GM12878 (cell line): Measurements from ENCODE around the gene KICS2. TPM values are rescaled to one million over a fixed set of nuclear protein-coding genes. Genes with fewer than 3 reads are reported as not detected.
"Not testable (repeated sequence)": the region's sequence is repeated elsewhere in the genome, so short reads cannot be mapped to it uniquely, and the experiment has no call there.

Experiments
- ATAC-seq: fragments of 200-7000 bp; cut with Tn5 transposase; 3 replicates; pipeline ENCODE4 v1.9.1; 2020; ENCODE audit warnings: mild to moderate bottlenecking, moderate library complexity
- BruUV-seq: library from RNA; stranded (reverse); fragments of 400-500 nt; replicated peaks from 2 replicates; lab custom pipeline; 2021; lab: Mats Ljungman, UMichigan
- CTCF ChIA-PET: fragments of 300-600 bp; sonication (Branson Sonifier 250); formaldehyde crosslinking; extraction: SDS; loops from one replicate; lab custom pipeline; 2021; ENCODE audit warnings: inconsistent platforms; lab: Yijun Ruan, JAX
- POLR2A ChIA-PET: fragments of 350-600 bp; formaldehyde crosslinking; extraction: SDS; loops from one replicate; lab custom pipeline; 2021; ENCODE audit warnings: inconsistent platforms; lab: Charles Lee
- RAD21 ChIA-PET: fragments of 300-600 bp; sonication (Branson Sonifier 250); formaldehyde crosslinking; loops from one replicate; lab custom pipeline; 2023; ENCODE audit warnings: antibody characterized with exemption; ENCODE audit not compliant: unreplicated experiment; lab: Charles Lee
- SMC1A ChIA-PET: fragments of 300-600 bp; sonication (Branson Sonifier 250); formaldehyde crosslinking; loops from one replicate; lab custom pipeline; 2023; ENCODE audit not compliant: unreplicated experiment, uncharacterized antibody; lab: Charles Lee
- DNase-seq: peaks from one replicate; pipeline ENCODE4 v3.0.0-alpha.2; 2011; ENCODE audit warnings: low read depth, low spot score
- FAIRE-seq: peaks from 3 replicates; lab custom pipeline; 2011; peaks lifted over from hg19 to GRCh38; lab: Jason Lieb, UNC
- H2AFZ ChIP-seq: 2 replicates; pipeline ENCODE4 v1.6.0; 2011; ENCODE audit warnings: low read depth, low read length, control low read depth; ENCODE audit not compliant: control insufficient read depth
- H3K27ac ChIP-seq: 2 replicates; pipeline ENCODE4 v1.5.1; 2011; ENCODE audit warnings: control low read depth; ENCODE audit not compliant: control insufficient read depth, insufficient read depth
- H3K27me3 ChIP-seq, 2 experiments: replicated peaks in 1 of 2; 2 replicates each; pipeline versions ENCODE4 v1.6.0 to v1.6.1; 2011; ENCODE audit warnings: low read length in 1 of 2; ENCODE audit not compliant: control insufficient read depth in 2 of 2, insufficient read depth in 2 of 2
- H3K36me3 ChIP-seq, 2 experiments: 2 replicates each; pipeline ENCODE4 v1.5.1; 2011; ENCODE audit warnings: low read length in 1 of 2; ENCODE audit not compliant: control insufficient read depth in 2 of 2, insufficient read depth in 2 of 2
- H3K4me1 ChIP-seq: 2 replicates; pipeline ENCODE4 v1.6.1; 2011; ENCODE audit warnings: mild to moderate bottlenecking, low read length, moderate library complexity, mixed read lengths; ENCODE audit not compliant: control insufficient read depth, insufficient read depth
- H3K4me2 ChIP-seq: 2 replicates; pipeline ENCODE4 v1.6.0; 2011; ENCODE audit warnings: control low read depth; ENCODE audit not compliant: control insufficient read depth, insufficient read depth
- H3K4me3 ChIP-seq: fragments of 200-600 bp; sonication (generic); 2 replicates; pipeline ENCODE4 v1.5.1; 2016
- H3K79me2 ChIP-seq: 2 replicates; pipeline ENCODE4 v1.6.0; 2011; ENCODE audit warnings: low read length; ENCODE audit not compliant: control insufficient read depth, insufficient read depth
- H3K9ac ChIP-seq: 2 replicates; pipeline ENCODE4 v1.8.0; 2011; ENCODE audit warnings: low read length, control low read depth, mixed read lengths; ENCODE audit not compliant: control insufficient read depth, insufficient read depth
- H3K9me3 ChIP-seq: replicated peaks from 3 replicates; pipeline ENCODE4 v1.5.1; 2011; ENCODE audit warnings: mild to moderate bottlenecking, low read length; ENCODE audit not compliant: control insufficient read depth, insufficient read depth
- H4K20me1 ChIP-seq: 2 replicates; pipeline ENCODE4 v1.6.0; 2011; ENCODE audit not compliant: control insufficient read depth, insufficient read depth
- CREM ChIP-seq: IDR thresholded peaks from 2 replicates; pipeline ENCODE4 v1.6.1; 2014; ENCODE audit warnings: antibody characterized with exemption, low read depth
- EZH2 ChIP-seq: IDR thresholded peaks from 2 replicates; pipeline ENCODE4 v1.6.1; 2012; ENCODE audit warnings: low read depth, mild to moderate bottlenecking, control low read depth, inconsistent platforms, low read length, borderline replicate concordance; ENCODE audit not compliant: control insufficient read depth
- GABPA ChIP-seq: IDR thresholded peaks from 2 replicates; pipeline ENCODE4 v1.6.1; 2014; ENCODE audit warnings: antibody characterized with exemption, low read depth, mild to moderate bottlenecking, inconsistent platforms
- MXI1 ChIP-seq: fragments of 150-350 bp; IDR thresholded peaks from 2 replicates; pipeline ENCODE4 v1.6.1; 2011; ENCODE audit warnings: low read depth, mild to moderate bottlenecking, inconsistent platforms, low read length, improper control_type of control experiment
- MYB ChIP-seq: fragments of 150-350 bp; IDR thresholded peaks from 2 replicates; pipeline ENCODE4 v1.6.1; 2014; ENCODE audit warnings: mild to moderate bottlenecking, low read depth, low read length, borderline replicate concordance
- PAX8 ChIP-seq: fragments of 450-650 bp; IDR thresholded peaks from 2 replicates; pipeline ENCODE4 v1.6.1; 2017; ENCODE audit warnings: mild to moderate bottlenecking, moderate library complexity
- PRDM15 ChIP-seq: fragments of 450-650 bp; formaldehyde crosslinking; IDR thresholded peaks from 2 replicates; pipeline ENCODE4 v1.4.0; 2020; ENCODE audit warnings: mild to moderate bottlenecking, moderate library complexity
- RBBP5 ChIP-seq: fragments of 200-600 bp; sonication (generic); conservative IDR thresholded peaks from 2 replicates; pipeline ENCODE4 v1.6.1; 2016
- SMC3 ChIP-seq: IDR thresholded peaks from 2 replicates; pipeline ENCODE4 v1.6.1; 2011; ENCODE audit warnings: low read length, improper control_type of control experiment, borderline replicate concordance
- SP1 ChIP-seq: IDR thresholded peaks from one replicate; pipeline ENCODE4 v1.6.1; 2011; ENCODE audit warnings: low read depth, low read length
- STAT3 ChIP-seq: IDR thresholded peaks from 2 replicates; pipeline ENCODE4 v1.6.1; 2011; ENCODE audit warnings: low read depth, low read length, improper control_type of control experiment
- ZNF217 ChIP-seq: fragments of 450-650 bp; IDR thresholded peaks from 2 replicates; pipeline ENCODE4 v1.6.1; 2017; ENCODE audit warnings: antibody characterized with exemption, mild to moderate bottlenecking
- WGBS: methylation state at CpG from one replicate; pipeline ENCODE4 v1.1.6; 2016; ENCODE audit warnings: low lambda C conversion rate; ENCODE audit not compliant: insufficient replicate concordance, insufficient coverage; ENCODE audit errors: missing lambda C conversion rate; 5-methylcytosine and 5-hydroxymethylcytosine counted together
- in situ Hi-C: fragments of 300-500 bp; cut with MboI; formaldehyde crosslinking; loops from 9 replicates; pipeline ENCODE4 v1.14.3; 2018; ENCODE audit warnings: mixed read lengths
- intact Hi-C: fragments of 100-400 bp; cut with micrococcal nuclease; formaldehyde crosslinking; loops from one replicate; pipeline ENCODE4 v1.14.2; 2022; ENCODE audit not compliant: unreplicated experiment
- polyA plus RNA-seq, 11 experiments: library from polyadenylated mRNA; depleted of rRNA in 4 of 11; unstranded in 6 of 11; stranded (reverse) in 5 of 11; fragments of >200 nt; fragmentation: Nextera tagmentation in 4 of 11; fragmentation: Illumina TruSeq in 1 of 11; extraction: Ambion mirVana in 4 of 11; extraction: Trizol in 1 of 11; gene quantifications; 1 replicate in 1 of 11; 2 replicates in 10 of 11; pipeline versions ENCODE4 v1.2.1 to v1.2.3, GENCODE V29; 2011 to 2016; ENCODE audit warnings: inconsistent platforms in 2 of 11, missing spikeins in 2 of 11, low read depth in 1 of 11
- total RNA-seq, 4 experiments: library from RNA; depleted of rRNA in 3 of 4; stranded (reverse); fragments of >200 nt in 3 of 4; fragmentation: Illumina TruSeq in 1 of 4; extraction: Trizol in 1 of 4; gene quantifications; 2 replicates each; pipeline versions ENCODE4 v1.2.1 to v1.2.3, GENCODE V29; 2013 to 2021
- TF ChIP-seq, protein P1 (sequence below): IDR thresholded peaks from 2 replicates; pipeline ENCODE4 v1.6.1; 2011; ENCODE audit warnings: low read depth, mild to moderate bottlenecking, low read length, moderate library complexity, borderline replicate concordance; ENCODE audit errors: extremely low read depth

KICS2 gene
- total and polyA plus RNA-seq, 10 of the 15 experiments (the other 5 are each of a cell fraction or from before 2014, with no cell fraction given) = 3.9 to 13.1 (median 9.5) TPM

- Histone ChIP-seq H3K27me3 (no peaks in the 10 kb centered on the region), H3K27ac (no peak overlapping the region), H3K9me3 (no peaks in the 10 kb centered on the region), H3K36me3 (no peaks in the 10 kb centered on the region; a peak in 1 of 4 replicates), H2AFZ (no peak overlapping the region), H3K9ac (no peak overlapping the region), H3K4me1 (no peaks in the 10 kb centered on the region), H3K4me3 (no peak overlapping the region), H3K4me2 (no peak overlapping the region), H4K20me1 (no peaks in the 10 kb centered on the region), H3K79me2 (no peaks in the 10 kb centered on the region)
- BruUV-seq = no TSS peak
- 38% methylated on average over 5 of the region's 5 CpGs for WGBS
- ATAC-seq = no peak
- RAD21 ChIA-PET = no interaction called here
- SMC1A ChIA-PET = no interaction called here
- DNase-seq = no peak
- POLR2A ChIA-PET = no interaction called here
- intact Hi-C loops (no loop called here), in situ Hi-C loops (no loop called here)
- CTCF ChIA-PET = interaction anchor here (1.5 kb wide), 1 partner anchor 16 kb away, joined by 4 read pairs; no protein-coding TSS in a partner anchor
- peak; percentile 54 for FAIRE-seq
- no peak for TF ChIP-seq STAT3
- TF ChIP-seq SMC3 = no peak
- no peak for TF ChIP-seq ZNF217
- TF ChIP-seq, protein P1, sequence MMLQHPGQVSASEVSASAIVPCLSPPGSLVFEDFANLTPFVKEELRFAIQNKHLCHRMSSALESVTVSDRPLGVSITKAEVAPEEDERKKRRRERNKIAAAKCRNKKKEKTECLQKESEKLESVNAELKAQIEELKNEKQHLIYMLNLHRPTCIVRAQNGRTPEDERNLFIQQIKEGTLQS = no peak
- no peak for TF ChIP-seq CREM
- no peak for TF ChIP-seq PAX8
- TF ChIP-seq RBBP5 = no peak
- TF ChIP-seq PRDM15 (CRISPR knock-in tag) = no peak
- TF ChIP-seq MXI1 = no peak
- no peak for TF ChIP-seq GABPA
- TF ChIP-seq MYB = no peak
- TF ChIP-seq EZH2 = no peak
- no peak for TF ChIP-seq SP1
These were observed 19.1 kb downstream of the KICS2 start for GRCh38 chr12:64203036-64203435.

DNA sequence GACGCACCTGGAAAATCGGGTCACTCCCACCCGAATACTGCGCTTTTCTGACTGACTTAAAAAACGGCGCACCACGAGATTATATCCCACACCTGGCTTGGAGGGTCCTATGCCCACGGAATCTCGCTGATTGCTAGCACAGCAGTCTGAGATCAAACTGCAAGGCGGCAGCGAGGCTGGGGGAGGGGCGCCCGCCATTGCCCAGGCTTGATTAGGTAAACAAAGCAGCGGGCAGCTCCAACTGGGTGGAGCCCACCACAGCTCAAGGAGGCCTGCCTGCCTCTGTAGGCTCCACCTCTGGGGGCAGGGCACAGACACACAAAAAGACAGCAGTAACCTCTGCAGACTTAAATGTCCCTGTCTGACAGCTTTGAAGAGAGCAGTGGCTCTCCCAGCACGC, 26.3 kb downstream of the KICS2 start:
- 96% methylated on average over 5 of the region's 15 CpGs for WGBS
- H4K20me1 ChIP-seq, RAD21 ChIA-PET, H3K4me3 ChIP-seq, H3K36me3 ChIP-seq, ATAC-seq, H3K79me2 ChIP-seq, H3K4me2 ChIP-seq, POLR2A ChIA-PET, DNase-seq, intact Hi-C loops, SMC1A ChIA-PET, H3K9me3 ChIP-seq, H3K9ac ChIP-seq, H2AFZ ChIP-seq, H3K27me3 ChIP-seq, BruUV-seq, H3K27ac ChIP-seq, in situ Hi-C loops, FAIRE-seq, CTCF ChIA-PET: not testable (repeated sequence)
- H3K4me1 ChIP-seq = peaks cover 10% of the 10 kb centered on the region; the same call in 1 of the 2 replicates
